22Rv1 (cell line): Measurements from ENCODE around the gene KIAA0513.

Experiments used
- H3K27ac ChIP-seq: fragments of 450-650 bp; 2 replicates; pipeline ENCODE4 v1.5.1; 2017
- ZFX ChIP-seq: fragments of 450-650 bp; IDR thresholded peaks from 2 replicates; pipeline ENCODE4 v1.6.1; 2017; ENCODE audit warnings: antibody characterized with exemption, borderline replicate concordance
- TF ChIP-seq, protein P1 (sequence below): fragments of 450-650 bp; IDR thresholded peaks from 2 replicates; pipeline ENCODE4 v1.5.1; 2017; ENCODE audit warnings: mild to moderate bottlenecking

KIAA0513 gene

GRCh38 chr16:85027349-85027957, at the start of gene KIAA0513:
Gene KIAA0513 (plus strand): TSS chr16:85027795. CDS start chr16:85067072, 39,277 bp downstream.
- no peak for TF ChIP-seq ZFX
- TF ChIP-seq, protein P1, sequence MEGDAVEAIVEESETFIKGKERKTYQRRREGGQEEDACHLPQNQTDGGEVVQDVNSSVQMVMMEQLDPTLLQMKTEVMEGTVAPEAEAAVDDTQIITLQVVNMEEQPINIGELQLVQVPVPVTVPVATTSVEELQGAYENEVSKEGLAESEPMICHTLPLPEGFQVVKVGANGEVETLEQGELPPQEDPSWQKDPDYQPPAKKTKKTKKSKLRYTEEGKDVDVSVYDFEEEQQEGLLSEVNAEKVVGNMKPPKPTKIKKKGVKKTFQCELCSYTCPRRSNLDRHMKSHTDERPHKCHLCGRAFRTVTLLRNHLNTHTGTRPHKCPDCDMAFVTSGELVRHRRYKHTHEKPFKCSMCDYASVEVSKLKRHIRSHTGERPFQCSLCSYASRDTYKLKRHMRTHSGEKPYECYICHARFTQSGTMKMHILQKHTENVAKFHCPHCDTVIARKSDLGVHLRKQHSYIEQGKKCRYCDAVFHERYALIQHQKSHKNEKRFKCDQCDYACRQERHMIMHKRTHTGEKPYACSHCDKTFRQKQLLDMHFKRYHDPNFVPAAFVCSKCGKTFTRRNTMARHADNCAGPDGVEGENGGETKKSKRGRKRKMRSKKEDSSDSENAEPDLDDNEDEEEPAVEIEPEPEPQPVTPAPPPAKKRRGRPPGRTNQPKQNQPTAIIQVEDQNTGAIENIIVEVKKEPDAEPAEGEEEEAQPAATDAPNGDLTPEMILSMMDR = no peak
- H3K27ac ChIP-seq = peak within 1 kb of the TSS; percentile 66

DNA sequence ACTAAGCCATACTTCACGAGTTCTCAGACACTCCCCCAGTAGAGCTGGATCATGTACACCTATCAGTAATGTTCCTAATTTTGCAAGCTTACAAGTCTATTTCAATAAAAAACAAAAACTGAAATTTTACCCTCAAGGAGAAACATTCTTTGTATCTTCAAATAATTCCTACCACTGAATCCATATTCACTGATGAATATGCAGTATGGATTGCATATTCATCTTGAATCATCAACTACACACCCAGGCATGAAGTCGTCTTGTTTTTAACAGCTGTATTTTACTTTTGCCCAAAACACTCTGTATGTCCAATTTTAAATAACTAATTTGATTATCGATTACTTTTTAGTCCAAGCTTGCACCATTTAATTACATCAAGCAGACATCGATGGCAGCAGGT, 48.1 kb upstream of the KIAA0513 start:
- no peak overlapping the region for H3K27ac ChIP-seq
- TF ChIP-seq, protein P1 = no peak
- TF ChIP-seq ZFX = no peak

DNA sequence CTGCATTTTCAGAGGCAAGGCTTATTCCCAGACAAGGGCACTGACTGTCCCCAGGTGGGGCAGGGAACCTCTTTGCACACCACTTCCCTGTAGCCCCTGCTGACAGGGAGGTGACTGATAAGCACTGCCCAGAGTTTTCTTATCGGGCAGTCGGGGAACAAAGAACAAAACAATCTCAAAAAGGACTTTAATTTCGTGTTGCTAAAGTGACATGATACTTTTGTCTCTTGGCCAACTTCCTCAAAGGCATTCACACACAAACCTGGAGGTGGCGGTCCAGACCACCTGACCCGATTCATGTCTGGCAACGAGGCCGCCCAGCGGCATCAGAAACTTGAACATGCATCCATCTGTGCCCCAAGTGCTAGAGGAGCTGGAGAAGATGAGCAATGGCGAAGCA, 45.2 kb upstream of the KIAA0513 start:
- H3K27ac ChIP-seq = no peak overlapping the region
- TF ChIP-seq, protein P1 = no peak
- no peak for TF ChIP-seq ZFX

DNA sequence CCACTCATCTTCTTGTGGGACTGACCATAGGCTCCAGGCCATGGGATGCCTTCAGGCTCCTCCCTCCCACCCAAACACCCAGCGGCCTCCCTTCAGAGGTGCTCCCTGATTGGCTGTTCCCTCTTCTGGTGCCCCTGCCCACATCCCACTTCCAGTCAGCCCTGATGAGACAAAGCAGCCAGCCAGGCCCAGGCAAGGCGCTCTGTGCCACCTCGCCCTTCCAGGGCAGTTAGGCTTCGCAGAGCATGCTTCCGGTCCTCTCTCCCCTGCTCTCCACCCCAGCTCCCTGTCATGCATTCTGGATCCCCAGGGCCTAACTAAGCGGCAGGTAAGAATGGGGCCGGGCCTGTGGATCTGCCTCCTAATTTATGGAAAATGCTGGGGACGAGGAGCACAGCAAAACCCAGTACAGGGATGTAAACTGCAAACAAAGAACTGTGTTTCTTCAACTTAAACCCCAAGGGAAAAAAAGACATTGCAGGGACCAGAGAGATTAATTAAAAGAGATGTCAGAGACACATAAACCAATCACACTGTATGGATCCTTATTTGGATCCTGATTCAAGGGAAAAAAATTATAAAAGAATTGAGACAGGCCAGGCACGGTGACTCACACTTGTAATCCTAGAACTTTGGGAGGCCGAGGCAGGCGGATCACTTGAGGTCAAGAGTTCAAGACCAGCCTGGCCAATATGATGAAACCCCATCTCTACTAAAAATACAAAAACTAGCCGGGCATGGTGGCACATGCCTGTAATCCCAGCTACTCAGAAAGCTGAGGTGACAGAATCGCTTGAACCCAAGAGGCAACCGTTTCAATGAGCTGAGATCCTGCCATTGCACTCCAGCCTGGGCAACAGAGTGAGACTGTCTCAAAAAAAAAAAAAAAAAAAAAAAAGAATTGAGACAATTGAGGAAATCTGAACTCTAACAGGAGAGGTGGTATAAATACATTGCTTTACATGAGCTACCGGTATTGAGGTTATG, 42.2 kb upstream of the KIAA0513 start:
- TF ChIP-seq, protein P1 = no peak
- no peak for TF ChIP-seq ZFX
- H3K27ac ChIP-seq = no peak overlapping the region

- TF ChIP-seq ZFX = no peak
- TF ChIP-seq, protein P1 = no peak
- no peak overlapping the region for H3K27ac ChIP-seq
Measured at GRCh38 chr16:84986102-84986501, 41.5 kb upstream of the KIAA0513 start.

DNA sequence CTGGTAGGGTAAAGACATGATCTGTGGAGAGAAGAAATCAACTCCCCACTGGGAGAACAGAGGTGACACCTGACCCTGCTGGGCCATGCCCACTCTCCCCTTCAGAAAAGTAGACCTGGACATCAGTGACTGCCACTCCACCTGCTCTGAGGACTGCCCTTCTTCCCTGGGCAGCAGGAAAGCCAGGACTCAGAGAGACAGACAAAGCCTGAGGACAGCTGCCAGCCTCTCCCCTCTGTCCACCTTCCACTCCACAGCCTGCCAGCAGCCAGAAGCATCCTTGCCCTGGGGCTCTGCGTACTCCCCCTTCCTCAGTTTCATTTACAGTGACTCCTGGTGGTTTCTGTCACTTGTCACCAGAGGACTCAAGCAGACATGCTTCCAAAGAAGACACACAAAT, 40.7 kb upstream of the KIAA0513 start:
- no peak overlapping the region for H3K27ac ChIP-seq
- TF ChIP-seq, protein P1 = no peak
- no peak for TF ChIP-seq ZFX
